Activated CD4-positive, alpha-beta T cell treated with anti-CD3 and anti-CD28 coated beads, Interleukin-2, amount 50 U/mL, for 1 hour (primary cell): Measurements from ENCODE around the gene GPC6.

ENCODE experiments used
- DNase-seq: peaks from one replicate; pipeline ENCODE4 v3.0.0-alpha.2; 2020

Gene GPC6

DNA sequence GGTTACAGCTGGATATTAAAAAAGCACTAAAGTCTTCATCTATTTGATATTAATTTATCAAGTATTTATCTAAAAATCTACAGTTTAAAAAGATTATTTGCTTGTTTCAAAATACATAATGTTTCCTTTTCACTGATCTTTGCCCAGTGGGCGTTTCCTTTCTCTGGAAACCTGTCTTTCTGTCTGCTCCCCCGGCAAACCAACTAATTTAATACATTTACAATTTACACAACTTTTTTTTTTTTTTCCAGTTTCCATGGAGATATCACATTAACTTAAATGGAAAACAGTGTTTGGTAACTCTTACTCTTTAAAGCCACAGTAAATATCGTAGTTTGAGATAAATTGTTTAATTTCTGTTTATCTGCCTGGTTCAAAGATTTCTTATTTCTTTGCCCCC lies 5.3 kb downstream of the GPC6 start:
- DNase-seq, result no peak

DNA sequence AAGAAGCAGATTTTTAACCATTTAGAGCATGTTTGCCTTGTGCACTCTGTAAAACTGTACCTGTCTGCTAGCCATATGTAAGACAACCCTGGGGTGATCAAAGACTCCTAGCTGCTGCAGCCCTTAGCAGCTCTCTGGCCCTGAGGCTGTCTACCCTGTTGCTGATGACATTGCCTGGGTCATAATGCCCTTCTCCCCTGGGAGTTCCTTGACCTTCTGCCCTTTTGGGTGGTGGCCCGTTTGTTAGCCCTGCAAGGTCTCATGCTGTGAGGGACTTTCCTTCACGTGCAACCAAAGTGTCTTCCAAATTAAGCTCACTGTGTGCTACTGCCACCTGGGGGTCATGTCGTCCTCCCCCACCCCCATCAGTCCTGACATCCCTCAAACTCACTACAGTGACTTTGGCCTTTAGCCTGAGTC lies 7.4 kb downstream of the GPC6 start:
- DNase-seq, result no peak

DNA sequence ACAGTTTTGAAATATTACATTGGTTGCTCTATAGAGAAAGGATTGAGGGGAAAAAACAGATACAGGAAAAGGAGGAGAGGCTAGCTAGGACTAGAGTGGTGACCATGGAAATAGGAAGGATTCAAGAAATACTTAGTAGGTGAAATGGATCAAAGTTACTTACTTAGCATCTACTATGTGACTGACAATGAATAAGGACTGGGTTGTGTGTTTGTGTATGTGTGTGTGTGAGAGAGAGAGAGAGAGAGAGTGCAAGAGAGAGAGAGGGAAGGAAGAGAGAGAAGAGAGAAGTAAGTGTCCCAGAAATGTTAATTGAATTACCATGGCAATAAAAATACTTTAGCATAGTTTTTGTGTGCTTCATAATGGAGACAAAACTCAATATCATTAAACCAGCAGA lies 7.9 kb downstream of the GPC6 start:
- DNase-seq, result no peak

- DNase-seq, result no peak
Observed at GRCh38 chr13:93235258-93236015, 8.8 kb downstream of the GPC6 start.

- DNase-seq, result no peak
Observed at GRCh38 chr13:93238711-93239110, 12.1 kb downstream of the GPC6 start.

GRCh38 chr13:93243375-93244063 lies 16.9 kb downstream of the GPC6 start:
- no peak for DNase-seq

DNA sequence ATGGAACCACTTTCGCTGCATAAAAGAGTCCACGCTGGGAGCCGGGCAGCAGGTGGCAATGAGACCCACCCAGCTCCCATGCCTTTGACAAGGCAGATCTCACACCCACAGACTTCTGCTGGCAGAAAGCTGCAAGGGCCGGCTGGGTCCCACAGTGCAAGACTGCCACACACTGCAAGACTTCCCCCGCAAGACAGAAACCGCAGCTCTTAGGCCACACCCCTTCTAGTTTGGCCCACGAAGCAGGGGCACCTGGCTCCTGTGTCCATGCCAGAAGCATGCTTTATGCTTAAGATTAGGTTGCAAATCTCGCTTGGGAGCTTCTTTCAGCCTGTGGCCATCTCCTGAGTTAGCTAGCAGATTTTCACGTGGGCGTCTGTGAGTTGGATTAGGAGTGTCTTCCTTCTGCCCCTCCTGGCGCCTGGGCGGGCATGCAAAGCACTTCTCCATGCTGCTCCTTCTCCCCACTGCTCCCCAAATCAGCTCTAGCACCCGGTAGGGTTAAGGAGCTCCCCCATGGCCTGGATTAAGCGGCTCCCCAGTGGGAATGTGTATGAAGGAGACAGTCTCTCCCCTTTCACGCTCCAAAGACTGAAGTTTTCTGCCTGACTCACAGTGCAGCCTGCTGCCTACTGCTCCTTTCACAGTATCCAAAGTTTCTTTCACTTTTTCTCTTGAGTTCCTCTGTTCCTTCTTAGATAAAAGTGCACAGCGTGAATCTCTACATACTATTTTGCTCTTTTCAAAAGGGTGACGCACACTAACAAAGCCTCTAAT lies 17.7 kb downstream of the GPC6 start:
- DNase-seq, result no peak

GRCh38 chr13:93244918-93245280 lies 18.3 kb downstream of the GPC6 start:
- DNase-seq, result no peak

- DNase-seq, result no peak
Observed at GRCh38 chr13:93246069-93246468, 19.5 kb downstream of the GPC6 start.

DNA sequence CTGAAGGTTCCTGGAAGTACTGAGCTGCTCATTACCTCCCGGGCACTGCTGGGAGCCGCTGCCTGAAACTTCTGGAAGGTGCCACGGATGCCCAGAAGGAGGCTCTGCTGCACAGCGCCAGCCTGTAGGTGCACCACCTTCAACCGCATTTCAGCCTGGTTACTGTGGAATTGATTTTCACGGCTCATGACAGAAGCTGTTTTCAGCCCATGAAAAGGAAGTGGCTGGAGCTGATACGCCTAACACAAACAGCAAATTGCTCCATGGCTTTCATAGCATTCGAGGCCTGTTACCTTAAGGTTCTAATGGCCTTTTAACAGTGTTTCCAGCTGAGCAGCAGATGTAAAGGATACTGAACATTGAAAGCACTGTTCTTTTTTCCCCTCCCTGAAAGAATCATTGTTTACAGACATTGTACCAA lies 22.0 kb downstream of the GPC6 start:
- no peak for DNase-seq

DNA sequence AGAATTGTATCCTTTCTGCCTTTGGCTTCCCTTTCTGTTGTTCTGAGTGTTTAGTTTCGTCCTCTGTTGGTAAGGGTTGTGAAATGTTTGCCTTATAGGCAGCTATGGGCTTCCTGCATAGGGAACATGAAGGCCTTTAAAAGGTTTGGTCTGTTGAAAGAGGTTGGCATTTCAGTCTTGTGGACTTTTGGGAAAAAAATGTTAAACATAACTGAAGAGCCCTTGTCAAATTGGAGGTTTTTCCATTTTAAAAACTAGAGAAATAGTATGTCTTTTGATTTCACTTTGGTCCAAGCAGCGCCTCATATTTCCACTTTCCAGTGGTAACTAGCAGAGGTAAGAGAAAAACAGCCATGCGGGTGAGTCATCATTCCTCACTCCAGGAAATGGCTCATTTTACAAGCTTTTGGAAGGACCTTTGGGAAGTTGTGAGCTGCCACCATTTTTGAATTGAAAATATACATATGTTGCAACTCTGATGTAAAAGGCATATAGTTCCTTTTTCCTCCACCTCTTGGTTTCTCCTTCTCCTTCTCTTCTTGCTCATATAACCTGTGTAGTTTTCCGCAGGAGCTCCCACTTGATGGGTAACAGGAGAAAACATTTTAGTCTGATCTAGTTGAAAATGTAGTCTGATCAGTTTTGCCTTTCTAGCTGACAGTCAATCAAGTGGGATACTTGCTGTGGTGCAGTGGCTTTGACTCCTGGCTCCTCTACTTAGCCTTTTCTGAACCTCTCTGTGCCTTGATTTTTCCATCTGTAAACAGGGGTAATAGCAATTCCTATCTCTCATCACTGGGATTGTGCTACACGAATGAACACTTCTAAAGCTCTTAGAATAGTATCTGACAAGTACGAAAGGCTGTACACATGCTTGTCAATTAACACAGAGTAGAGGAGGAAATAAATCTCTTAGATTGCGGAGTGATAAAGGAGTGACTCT lies 23.0 kb downstream of the GPC6 start:
- DNase-seq, result no peak

GRCh38 chr13:93254775-93255174 lies 28.2 kb downstream of the GPC6 start:
- DNase-seq, result no peak

DNA sequence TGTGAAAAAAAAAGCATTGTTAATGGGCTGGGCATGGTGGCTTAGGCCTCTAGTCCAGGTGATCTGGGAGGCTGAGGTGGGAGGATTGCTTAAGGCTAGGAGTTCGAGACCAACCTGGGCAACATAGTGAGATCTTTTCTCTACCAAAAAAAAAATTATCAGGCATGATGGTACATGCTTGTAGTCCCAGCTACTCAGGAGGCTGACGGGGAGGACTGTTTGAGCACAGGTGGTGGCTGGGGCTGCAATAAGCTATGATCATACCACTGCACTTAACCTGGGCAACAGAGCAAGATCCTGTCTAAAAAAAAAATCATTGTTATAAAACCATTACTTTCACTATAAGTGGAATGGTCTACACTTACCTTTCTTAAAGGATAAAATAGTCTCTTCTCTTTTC lies 30.4 kb downstream of the GPC6 start:
- no peak for DNase-seq

DNA sequence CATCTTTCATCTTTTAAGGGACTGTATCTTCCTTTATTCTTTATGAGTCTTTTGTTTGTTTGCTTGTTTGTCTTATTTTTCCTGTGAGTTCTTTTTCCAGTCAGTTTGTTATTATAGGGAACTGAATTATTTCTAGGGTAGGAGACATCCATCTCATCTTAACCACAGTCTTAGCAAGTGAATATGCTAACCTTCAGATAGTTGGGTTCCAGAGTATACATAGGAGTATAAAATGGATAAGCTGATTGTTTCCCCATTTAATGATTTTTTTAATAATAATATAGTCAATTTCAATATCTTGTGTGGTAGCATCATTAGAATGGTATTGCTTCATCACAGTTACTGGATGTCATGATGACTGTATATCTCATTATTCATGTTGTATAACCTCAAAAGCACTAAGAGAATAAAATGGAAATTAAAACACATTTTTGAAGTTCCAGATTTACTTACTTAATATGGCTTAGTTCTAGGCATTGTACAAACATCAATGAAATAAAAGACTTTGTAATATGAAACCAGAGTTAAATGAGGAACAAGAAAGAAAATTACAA lies 33.0 kb downstream of the GPC6 start:
- DNase-seq, result no peak

GRCh38 chr13:93260591-93260990 lies 34.0 kb downstream of the GPC6 start:
- DNase-seq, result no peak

GRCh38 chr13:93262729-93263345 lies 36.2 kb downstream of the GPC6 start:
- DNase-seq, result no peak

DNA sequence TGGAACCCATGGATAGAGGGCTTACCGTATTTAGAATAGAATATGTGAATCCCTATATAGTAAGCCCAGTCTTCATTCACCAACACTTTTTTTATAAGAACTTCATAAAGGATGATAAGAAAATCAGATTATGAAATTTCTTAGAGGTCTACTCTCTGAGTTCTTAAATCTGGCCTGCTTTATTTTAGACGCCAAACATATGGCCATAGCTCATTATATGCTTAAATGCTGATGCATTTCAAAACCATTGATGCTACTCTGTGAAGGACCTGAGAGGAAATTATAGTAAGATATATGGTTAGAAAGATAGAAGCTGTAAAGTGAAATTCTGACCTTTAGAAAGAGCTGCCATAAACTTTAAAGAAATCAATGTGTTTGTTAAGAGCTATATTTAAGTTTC lies 38.3 kb downstream of the GPC6 start:
- DNase-seq, result no peak

DNA sequence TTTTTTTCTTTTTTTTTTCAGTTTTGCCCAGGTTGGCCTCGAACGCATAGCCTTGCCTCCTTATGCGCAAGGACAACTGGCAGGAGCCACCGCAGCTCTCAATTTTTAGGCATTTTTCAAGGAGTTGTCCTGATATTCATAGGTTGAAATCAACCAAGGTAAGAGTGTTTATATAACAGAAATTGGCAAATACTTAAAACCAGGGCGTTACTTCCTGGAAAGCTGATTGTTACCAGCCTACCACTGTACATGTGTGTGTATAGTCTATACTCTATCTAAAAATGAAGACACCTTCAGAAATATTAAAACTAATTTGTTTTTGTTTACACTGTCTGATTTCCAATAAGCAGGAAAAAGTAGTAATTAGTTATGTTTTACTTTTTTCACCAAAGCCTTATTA lies 39.2 kb downstream of the GPC6 start:
- no peak for DNase-seq

GRCh38 chr13:93266681-93267080 lies 40.1 kb downstream of the GPC6 start:
- no peak for DNase-seq

GRCh38 chr13:93268327-93269028 lies 41.9 kb downstream of the GPC6 start:
- DNase-seq, result no peak
